CD14-positive monocyte (primary cell): ENCODE results near the gene GLCCI1. TPM values are rescaled to one million over a fixed set of nuclear protein-coding genes. Genes with fewer than 3 reads are reported as not detected.

Experiments used
- DNase-seq, 3 donors: peaks; one replicate each; pipeline ENCODE4 v3.0.0-alpha.2; 2011 to 2022
- H2AFZ ChIP-seq: 2 replicates; pipeline ENCODE4 v1.6.0; 2012; ENCODE audit warnings: mild to moderate bottlenecking, low read depth, low read length, inconsistent platforms; ENCODE audit not compliant: insufficient read depth, poor library complexity, severe bottlenecking
- H3K27ac ChIP-seq, 2 donors: 1 replicate in 1 of 2; 2 replicates in 1 of 2; pipeline ENCODE4 v1.5.1; 2012 to 2013; ENCODE audit warnings: low read length in 2 of 2, control low read depth in 1 of 2, inconsistent platforms in 1 of 2, low read depth in 1 of 2, mild to moderate bottlenecking in 1 of 2
- H3K27me3 ChIP-seq, 2 donors: one replicate each; pipeline versions ENCODE4 v1.6.0 to v1.6.1; 2011 to 2013; ENCODE audit warnings: low read length in 2 of 2; ENCODE audit not compliant: control insufficient read depth in 2 of 2, insufficient read depth in 2 of 2
- H3K36me3 ChIP-seq, 2 donors: replicated peaks in 1 of 2; 1 replicate in 1 of 2; 2 replicates in 1 of 2; pipeline versions ENCODE4 v1.5.1 to v1.6.1; 2012 to 2013; ENCODE audit warnings: low read length in 2 of 2, control low read depth in 1 of 2, inconsistent platforms in 1 of 2, mild to moderate bottlenecking in 1 of 2; ENCODE audit not compliant: insufficient read depth in 2 of 2, control insufficient read depth in 1 of 2
- H3K4me1 ChIP-seq, 2 donors: 1 replicate in 1 of 2; 2 replicates in 1 of 2; pipeline versions ENCODE4 v1.5.1 to v1.6.1; 2012 to 2013; ENCODE audit warnings: low read length in 2 of 2, control low read depth in 1 of 2, inconsistent platforms in 1 of 2, mild to moderate bottlenecking in 1 of 2, moderate library complexity in 1 of 2; ENCODE audit not compliant: insufficient read depth in 2 of 2, control insufficient read depth in 1 of 2
- H3K4me2 ChIP-seq: replicated peaks from 2 replicates; pipeline ENCODE3; 2012; ENCODE audit warnings: low read length, moderate library complexity, mild to moderate bottlenecking; ENCODE audit not compliant: poor library complexity, severe bottlenecking; ENCODE audit errors: extremely low read depth
- H3K4me3 ChIP-seq, 3 experiments: fragments of 200-600 bp in 1 of 3; sonication (generic) in 1 of 3; replicated peaks in 1 of 3; 1 replicate in 2 of 3; 2 replicates in 1 of 3; pipeline ENCODE4 v1.5.1; 2011 to 2013; ENCODE audit warnings: low read length in 3 of 3, mild to moderate bottlenecking in 3 of 3, control low read depth in 2 of 3, low read depth in 2 of 3, inconsistent platforms in 1 of 3, moderate library complexity in 1 of 3
- H3K79me2 ChIP-seq: 2 replicates; pipeline ENCODE4 v1.6.0; 2012; ENCODE audit warnings: mild to moderate bottlenecking, control low read depth, inconsistent platforms, low read length, moderate library complexity; ENCODE audit not compliant: insufficient read depth
- H3K9ac ChIP-seq: 2 replicates; pipeline ENCODE4 v1.6.0; 2017; ENCODE audit warnings: low read length, mild to moderate bottlenecking; ENCODE audit not compliant: insufficient read depth, poor library complexity, severe bottlenecking
- H3K9me3 ChIP-seq, 2 donors: replicated peaks in 1 of 2; 1 replicate in 1 of 2; 2 replicates in 1 of 2; pipeline versions ENCODE4 v1.5.1 to v1.6.1; 2012 to 2013; ENCODE audit warnings: low read length in 2 of 2, control low read depth in 1 of 2; ENCODE audit not compliant: control insufficient read depth in 1 of 2, insufficient read depth in 1 of 2
- H4K20me1 ChIP-seq: 2 replicates; pipeline ENCODE4 v1.6.0; 2012; ENCODE audit warnings: mild to moderate bottlenecking, low read length, control low read depth, moderate library complexity; ENCODE audit not compliant: insufficient read depth
- H3K27ac Mint-ChIP-seq, 7 donors: one replicate each; pipeline ENCODE4 v1.8.0; 2020; ENCODE audit warnings: mild to moderate bottlenecking in 7 of 7, mixed read lengths in 7 of 7, moderate library complexity in 6 of 7, inconsistent platforms in 2 of 7
- H3K27me3 Mint-ChIP-seq, 3 donors: one replicate each; pipeline ENCODE4 v1.8.0; 2021 to 2022; ENCODE audit warnings: low read depth in 3 of 3, mild to moderate bottlenecking in 3 of 3, mixed read lengths in 3 of 3, moderate library complexity in 3 of 3, inconsistent platforms in 1 of 3
- H3K36me3 Mint-ChIP-seq, 2 donors: one replicate each; pipeline ENCODE4 v1.8.0; 2020; ENCODE audit warnings: mixed read lengths in 2 of 2, inconsistent platforms in 1 of 2, mild to moderate bottlenecking in 1 of 2
- H3K4me1 Mint-ChIP-seq: one replicate; pipeline ENCODE4 v1.8.0; 2020; ENCODE audit warnings: mild to moderate bottlenecking, mixed read lengths
- H3K4me3 Mint-ChIP-seq, 2 donors: one replicate each; pipeline ENCODE4 v1.8.0; 2020; ENCODE audit warnings: mild to moderate bottlenecking in 2 of 2, mixed read lengths in 2 of 2, moderate library complexity in 1 of 2
- H3K9me3 Mint-ChIP-seq, 7 donors: one replicate each; pipeline ENCODE4 v1.8.0; 2020 to 2022; ENCODE audit warnings: mixed read lengths in 7 of 7, mild to moderate bottlenecking in 6 of 7, moderate library complexity in 6 of 7, inconsistent platforms in 2 of 7
- CTCF ChIP-seq: fragments of 200-600 bp; IDR thresholded peaks from one replicate; pipeline ENCODE4 v1.8.0; 2022; ENCODE audit warnings: antibody characterized with exemption, mild to moderate bottlenecking
- WGBS: methylation state at CpG from one replicate; pipeline ENCODE4 v1.1.5; 2013; ENCODE audit warnings: missing lambda C conversion rate; ENCODE audit not compliant: insufficient coverage; 5-methylcytosine and 5-hydroxymethylcytosine counted together
- intact Hi-C, 2 donors: fragments of 100-400 bp; cut with micrococcal nuclease; formaldehyde crosslinking; loops; one replicate each; pipeline versions ENCODE4 v1.15.0 to v1.15.1; 2023
- polyA plus RNA-seq, 3 donors: library from polyadenylated mRNA; depleted of rRNA in 1 of 3; unstranded in 2 of 3; stranded (reverse) in 1 of 3; fragments of 300-500 nt in 2 of 3; fragments of >200 nt in 1 of 3; fragmentation: Illumina TruSeq in 2 of 3; gene quantifications; 1 replicate in 2 of 3; 2 replicates in 1 of 3; pipeline ENCODE4 v1.2.3, GENCODE V29; 2012 to 2021

The GLCCI1 gene
- polyA plus RNA-seq, 3 donors = 0.89 to 2.1 (median 1.1) TPM

- peaks cover 21% of the 10 kb centered on the region for H3K4me1 Mint-ChIP-seq
- peak overlapping the region in 1 of 7 donors; percentile 37 for H3K27ac Mint-ChIP-seq
- no peaks in the 10 kb centered on the region for H4K20me1 ChIP-seq
- DNase-seq = no peak
- H3K27me3 ChIP-seq = no peaks in the 10 kb centered on the region
- no peak overlapping the region for H3K4me3 ChIP-seq
- H3K79me2 ChIP-seq = no peaks in the 10 kb centered on the region
- peaks cover 0 to 1% (median 0%) of the 10 kb centered on the region in 7 donors for H3K9me3 Mint-ChIP-seq
- H3K27me3 Mint-ChIP-seq = no peaks in the 10 kb centered on the region
- H3K36me3 Mint-ChIP-seq = no peaks in the 10 kb centered on the region
- H3K4me3 Mint-ChIP-seq = no peak overlapping the region
- no peak for TF ChIP-seq CTCF
- intact Hi-C loops = no loop called here
- H3K36me3 ChIP-seq = no peaks in the 10 kb centered on the region
- no peak overlapping the region for H3K27ac ChIP-seq
- H3K4me1 ChIP-seq = peaks cover 4 to 5% of the 10 kb centered on the region in 2 donors
- no peak overlapping the region for H3K9ac ChIP-seq
- no peak overlapping the region for H2AFZ ChIP-seq
- H3K9me3 ChIP-seq = no peaks in the 10 kb centered on the region
- 88% methylated on average over 1 of the region's 2 CpGs for WGBS
- H3K4me2 ChIP-seq = no peak overlapping the region
These were observed 11.5 kb downstream of the GLCCI1 start for GRCh38 chr7:7980134-7980533.

GRCh38 chr7:7982904-7983303 is 14.3 kb downstream of the GLCCI1 start:
- no CpG with 5 or more reads among the region's 4 CpGs for WGBS
- H3K27me3 Mint-ChIP-seq = no peaks in the 10 kb centered on the region
- no peak overlapping the region for H2AFZ ChIP-seq
- no peak overlapping the region for H3K9ac ChIP-seq
- H3K4me2 ChIP-seq = no peak overlapping the region
- no peak for DNase-seq
- H3K27ac Mint-ChIP-seq = no peak overlapping the region
- peaks cover 10% of the 10 kb centered on the region for H3K4me1 Mint-ChIP-seq
- H3K36me3 ChIP-seq = no peaks in the 10 kb centered on the region
- no peaks in the 10 kb centered on the region for H3K36me3 Mint-ChIP-seq
- H3K27me3 ChIP-seq = no peaks in the 10 kb centered on the region
- H3K4me3 Mint-ChIP-seq = no peak overlapping the region
- no peak for TF ChIP-seq CTCF
- intact Hi-C loops = no loop called here
- no peaks in the 10 kb centered on the region for H3K4me1 ChIP-seq
- no peak overlapping the region for H3K27ac ChIP-seq
- H3K79me2 ChIP-seq = no peaks in the 10 kb centered on the region
- no peaks in the 10 kb centered on the region for H4K20me1 ChIP-seq
- no peak overlapping the region for H3K4me3 ChIP-seq
- H3K9me3 ChIP-seq = no peaks in the 10 kb centered on the region
- H3K9me3 Mint-ChIP-seq = peaks cover 0 to 1% (median 0%) of the 10 kb centered on the region in 7 donors
